Breast epithelium (tissue), 4 donors: ENCODE data around the gene PATJ. TPM values are rescaled to one million over a fixed set of nuclear protein-coding genes. Genes with fewer than 3 reads are reported as not detected.
A peak's percentile ranks its signal among the peaks of the same experiment; 100 is the strongest.
"Not testable (repeated sequence)": the region's sequence is repeated elsewhere in the genome, so short reads cannot be mapped to it uniquely, and the experiment has no call there.

ENCODE experiments used
- DNase-seq, 2 donors: peaks; one replicate each; pipeline ENCODE4 v3.0.0-alpha.2; 2019; ENCODE audit warnings: low spot score in 2 of 2
- H3K27ac ChIP-seq, 2 donors: fragments of 200-600 bp; sonication (generic) in 1 of 2; one replicate each; pipeline ENCODE4 v1.5.1; 2016 to 2019; ENCODE audit warnings: mild to moderate bottlenecking in 1 of 2
- H3K27me3 ChIP-seq, 2 donors: fragments of 200-600 bp; sonication (generic) in 1 of 2; one replicate each; pipeline versions ENCODE4 v1.5.1 to v1.6.0; 2017 to 2019; ENCODE audit warnings: control low read depth in 1 of 2, mild to moderate bottlenecking in 1 of 2
- H3K36me3 ChIP-seq: fragments of 200-600 bp; one replicate; pipeline ENCODE4 v1.5.1; 2019
- H3K4me1 ChIP-seq, 2 donors: fragments of 200-600 bp; sonication (generic); one replicate each; pipeline ENCODE4 v1.5.1; 2016 to 2019; ENCODE audit warnings: control low read depth in 1 of 2
- H3K4me3 ChIP-seq, 3 donors: fragments of 200-600 bp; sonication (generic); 1 replicate in 2 of 3; 2 replicates in 1 of 3; pipeline ENCODE4 v1.5.1; 2016 to 2019; ENCODE audit warnings: mild to moderate bottlenecking in 3 of 3, moderate library complexity in 2 of 3
- H3K9me3 ChIP-seq, 2 donors: fragments of 200-600 bp; sonication (generic) in 1 of 2; one replicate each; pipeline ENCODE4 v1.5.1; 2016 to 2019; ENCODE audit warnings: control low read depth in 1 of 2
- POLR2A ChIP-seq: fragments of 450-650 bp; IDR thresholded peaks from one replicate; pipeline ENCODE4 v1.6.1; 2016; ENCODE audit warnings: antibody characterized with exemption, mild to moderate bottlenecking, moderate library complexity
- POLR2AphosphoS5 ChIP-seq, 3 donors: sonication (generic); formaldehyde crosslinking; IDR thresholded peaks; one replicate each; pipeline ENCODE4 v1.6.1; 2017; ENCODE audit warnings: antibody characterized with exemption in 3 of 3
- intact Hi-C: fragments of 100-400 bp; cut with DNase I; formaldehyde crosslinking; loops from one replicate; pipeline ENCODE4 v1.15.1; 2023; ENCODE audit warnings: low total_unique reads
- total RNA-seq, 3 donors: library from RNA; depleted of rRNA; stranded (reverse); fragments of >200 nt; gene quantifications; one replicate each; pipeline ENCODE4 v1.1.0, GENCODE V29; 2016
- TF ChIP-seq, protein P1 (sequence below), 3 donors: fragments of 450-650 bp; IDR thresholded peaks; one replicate each; pipeline ENCODE4 v1.5.1; 2016 to 2017; ENCODE audit warnings: antibody characterized with exemption in 3 of 3, mild to moderate bottlenecking in 3 of 3, moderate library complexity in 3 of 3

PATJ gene
- total RNA-seq, 3 donors from 2014 or later, result 20.8 to 193 (median 129) TPM

DNA sequence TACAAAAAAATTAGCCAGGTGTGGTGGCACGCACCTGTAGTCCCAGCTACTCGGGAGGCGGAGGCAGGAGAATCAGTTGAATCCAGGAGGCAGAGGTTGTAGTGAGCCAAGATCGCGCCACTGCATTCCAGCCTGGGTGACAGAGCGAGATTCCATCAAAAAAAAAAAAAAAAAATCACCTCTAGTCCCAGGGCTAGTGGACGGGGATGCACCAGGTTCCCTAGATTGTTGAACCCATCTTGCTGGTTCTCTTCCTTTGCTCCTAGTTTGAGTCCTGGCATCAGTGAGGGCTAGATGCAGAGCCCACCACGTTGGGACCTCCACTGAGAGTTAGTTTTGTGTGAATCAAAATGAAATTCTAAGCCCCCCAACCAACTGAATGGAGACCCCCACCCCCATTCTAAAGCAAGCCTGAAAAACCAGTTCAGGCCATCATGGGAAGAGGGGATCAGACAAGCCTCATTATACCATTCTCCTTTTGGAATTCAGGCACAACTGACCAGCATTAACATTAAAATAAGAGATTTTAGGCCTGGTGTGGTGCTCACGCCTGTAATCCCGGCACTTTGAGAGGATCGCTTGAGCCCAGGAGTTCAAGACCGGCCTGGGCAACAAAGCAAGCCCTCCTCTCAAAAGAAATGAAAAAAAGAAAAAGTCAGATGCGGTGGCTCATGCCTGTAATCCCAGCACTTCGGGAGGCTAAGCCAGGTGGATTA is 434.5 kb downstream of the PATJ start:
- no peaks in the 10 kb centered on the region for H3K9me3 ChIP-seq
- no peak overlapping the region for H3K4me3 ChIP-seq
- no peak for DNase-seq
- no peaks in the 10 kb centered on the region for H3K4me1 ChIP-seq
- intact Hi-C loops, result loop anchor here (10.0 kb wide), 1 partner anchor 228 kb away; no protein-coding TSS in a partner anchor
- no peaks in the 10 kb centered on the region for H3K36me3 ChIP-seq
- H3K27ac ChIP-seq, result no peak overlapping the region
- TF ChIP-seq, protein P1, sequence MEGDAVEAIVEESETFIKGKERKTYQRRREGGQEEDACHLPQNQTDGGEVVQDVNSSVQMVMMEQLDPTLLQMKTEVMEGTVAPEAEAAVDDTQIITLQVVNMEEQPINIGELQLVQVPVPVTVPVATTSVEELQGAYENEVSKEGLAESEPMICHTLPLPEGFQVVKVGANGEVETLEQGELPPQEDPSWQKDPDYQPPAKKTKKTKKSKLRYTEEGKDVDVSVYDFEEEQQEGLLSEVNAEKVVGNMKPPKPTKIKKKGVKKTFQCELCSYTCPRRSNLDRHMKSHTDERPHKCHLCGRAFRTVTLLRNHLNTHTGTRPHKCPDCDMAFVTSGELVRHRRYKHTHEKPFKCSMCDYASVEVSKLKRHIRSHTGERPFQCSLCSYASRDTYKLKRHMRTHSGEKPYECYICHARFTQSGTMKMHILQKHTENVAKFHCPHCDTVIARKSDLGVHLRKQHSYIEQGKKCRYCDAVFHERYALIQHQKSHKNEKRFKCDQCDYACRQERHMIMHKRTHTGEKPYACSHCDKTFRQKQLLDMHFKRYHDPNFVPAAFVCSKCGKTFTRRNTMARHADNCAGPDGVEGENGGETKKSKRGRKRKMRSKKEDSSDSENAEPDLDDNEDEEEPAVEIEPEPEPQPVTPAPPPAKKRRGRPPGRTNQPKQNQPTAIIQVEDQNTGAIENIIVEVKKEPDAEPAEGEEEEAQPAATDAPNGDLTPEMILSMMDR (IDR thresholded peaks at IDR 0.05), result no peak
- TF ChIP-seq POLR2A, result no peak
- no peak for TF ChIP-seq POLR2AphosphoS5 (IDR thresholded peaks at IDR 0.05)
- H3K27me3 ChIP-seq, result no peaks in the 10 kb centered on the region

GRCh38 chr1:62177621-62178020 is 435.3 kb downstream of the PATJ start:
- H3K27me3 ChIP-seq, result no peaks in the 10 kb centered on the region
- no peak for DNase-seq
- H3K36me3 ChIP-seq, result no peaks in the 10 kb centered on the region
- no peaks in the 10 kb centered on the region for H3K9me3 ChIP-seq
- no peaks in the 10 kb centered on the region for H3K4me1 ChIP-seq
- H3K4me3 ChIP-seq, result no peak overlapping the region
- TF ChIP-seq POLR2A, result no peak
- TF ChIP-seq, protein P1 (IDR thresholded peaks at IDR 0.05), result no peak
- TF ChIP-seq POLR2AphosphoS5 (IDR thresholded peaks at IDR 0.05), result no peak
- H3K27ac ChIP-seq, result no peak overlapping the region
- intact Hi-C loops, result loop anchor here (10.0 kb wide), 1 partner anchor 227 kb away; no protein-coding TSS in a partner anchor

DNA sequence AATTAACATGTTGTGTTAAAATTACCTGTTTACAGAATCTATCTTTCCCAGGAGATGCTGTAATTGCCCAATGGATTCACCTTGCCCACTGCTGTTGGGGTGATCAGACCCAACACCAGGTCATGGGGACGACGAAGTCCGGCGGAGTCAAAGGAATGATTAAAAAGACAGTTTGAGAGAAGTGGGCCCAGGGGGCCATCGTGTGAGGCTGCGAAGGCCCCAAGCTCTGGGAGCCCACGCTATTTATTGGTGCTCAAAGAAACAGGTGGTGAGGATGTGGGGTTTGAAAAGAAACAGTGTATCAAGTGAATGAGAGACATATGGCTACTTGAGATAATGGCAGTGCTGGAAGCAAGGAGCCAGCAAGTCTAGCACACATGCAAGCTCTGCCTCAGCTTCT is 436.1 kb downstream of the PATJ start:
- Histone ChIP-seq H3K36me3 (no peaks in the 10 kb centered on the region), H3K4me3 (no peak overlapping the region), H3K9me3 (no peaks in the 10 kb centered on the region), H3K4me1 (no peaks in the 10 kb centered on the region), H3K27me3 (no peaks in the 10 kb centered on the region), H3K27ac (no peak overlapping the region)
- no peak for DNase-seq
- TF ChIP-seq, protein P1 (IDR thresholded peaks at IDR 0.05), result no peak
- TF ChIP-seq POLR2AphosphoS5 (IDR thresholded peaks at IDR 0.05) (no peak), POLR2A (no peak)
- intact Hi-C loops, result loop anchor here (10.0 kb wide), 1 partner anchor 226 kb away; no protein-coding TSS in a partner anchor

- H3K27ac ChIP-seq, intact Hi-C loops, H3K4me3 ChIP-seq, H3K36me3 ChIP-seq, DNase-seq, H3K9me3 ChIP-seq, H3K27me3 ChIP-seq, H3K4me1 ChIP-seq: not testable (repeated sequence)
These were observed 437.8 kb downstream of the PATJ start for GRCh38 chr1:62180054-62180453.

GRCh38 chr1:62180639-62181038 is 438.4 kb downstream of the PATJ start:
- Histone ChIP-seq H3K27me3 (no peaks in the 10 kb centered on the region), H3K4me3 (no peak overlapping the region), H3K4me1 (no peaks in the 10 kb centered on the region), H3K36me3 (no peaks in the 10 kb centered on the region), H3K27ac (no peak overlapping the region), H3K9me3 (no peaks in the 10 kb centered on the region)
- intact Hi-C loops, result no loop called here
- no peak for TF ChIP-seq POLR2AphosphoS5 (IDR thresholded peaks at IDR 0.05)
- TF ChIP-seq, protein P1 (IDR thresholded peaks at IDR 0.05), result no peak
- TF ChIP-seq POLR2A, result no peak
- DNase-seq, result peak; percentile 39 to 57
